Measurements from ENCODE around the gene F11R.
"Not testable (repeated sequence)": the region's sequence is repeated elsewhere in the genome, so short reads cannot be mapped to it uniquely, and the experiment has no call there.

The F11R gene

GRCh38 chr1:161039546-161039945 is 18.6 kb upstream of the F11R start:
- no peak for DNase-seq

DNA sequence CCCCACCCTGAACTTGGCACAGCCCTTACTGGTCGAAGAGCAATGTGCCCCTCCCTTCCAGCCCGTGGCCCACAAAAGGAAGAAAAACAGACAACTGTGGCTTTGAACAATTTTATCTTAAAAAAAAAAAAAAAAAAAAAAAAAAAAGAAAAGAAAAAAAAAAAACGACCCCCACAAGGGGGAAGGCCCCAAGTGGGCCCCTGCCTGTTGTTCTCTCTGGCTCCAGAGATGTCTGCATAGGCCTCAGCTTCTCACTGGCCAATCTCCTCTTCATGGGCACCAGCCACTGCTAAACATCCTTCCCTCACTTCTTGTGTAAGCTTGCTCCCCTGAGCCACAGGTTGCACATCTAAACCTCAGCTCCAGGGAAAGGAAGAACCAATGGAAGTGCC is 18.2 kb upstream of the F11R start:
- DNase-seq = no peak

DNA sequence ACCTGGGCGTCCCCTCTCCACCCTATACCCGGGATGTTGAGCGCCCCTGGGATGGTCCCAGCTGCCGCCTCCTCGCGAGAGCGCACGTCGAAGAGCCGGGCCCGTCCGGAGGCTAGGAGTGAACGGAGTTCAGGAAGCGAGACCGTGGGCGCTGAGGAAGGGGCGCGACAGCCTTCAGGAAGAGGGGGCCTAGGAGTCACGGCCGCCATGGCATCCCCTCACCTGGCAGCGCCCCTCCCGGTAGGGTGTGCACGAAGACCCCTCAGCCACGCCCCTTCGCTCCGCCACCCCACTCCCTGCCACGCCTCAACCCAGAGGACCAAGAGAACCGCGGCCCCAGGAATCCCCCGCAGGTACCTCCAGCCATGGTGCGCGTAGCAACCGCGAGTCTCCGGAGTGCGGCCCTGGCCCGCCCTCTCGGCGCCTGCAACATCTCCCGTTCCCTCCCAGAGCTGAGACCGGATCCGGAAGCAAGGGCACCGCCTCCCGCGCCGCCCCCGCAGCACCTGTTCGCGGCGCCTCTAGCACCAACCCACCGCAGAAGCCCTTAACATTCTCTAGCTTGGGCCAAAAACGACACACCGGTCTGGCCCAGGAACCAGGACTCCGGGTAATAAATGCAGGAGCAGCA is 17.7 kb upstream of the F11R start, which contains the start of gene TSTD1:
TSS of gene TSTD1 (minus strand) at position 442 of the 631 bp plus-strand sequence. CDS start at position 367, 75 bp downstream.
- DNase-seq = peak; percentile 68

- no peak for DNase-seq
Measured at GRCh38 chr1:161037661-161038522, 16.9 kb upstream of the F11R start.

GRCh38 chr1:161033751-161034150 is 12.8 kb upstream of the F11R start:
- no peak for DNase-seq

DNA sequence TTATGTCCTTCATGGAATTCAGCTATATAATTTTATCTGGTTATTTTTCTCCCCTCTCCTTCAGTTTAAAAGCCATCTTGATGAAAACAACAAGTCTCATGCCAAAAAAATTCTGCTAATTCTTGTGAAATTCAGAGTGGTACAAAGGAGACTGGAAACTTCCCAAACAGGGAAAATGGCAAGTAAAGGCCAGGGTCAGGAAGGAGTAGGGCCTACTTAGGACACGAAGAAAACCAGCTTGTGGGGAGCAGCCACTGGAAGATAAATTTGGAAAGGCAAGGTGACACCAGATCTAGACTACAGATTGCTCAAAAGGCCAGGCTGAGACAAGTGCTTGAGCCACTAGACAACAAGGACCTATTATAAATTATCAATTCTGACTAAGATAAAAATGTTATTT is 11.5 kb upstream of the F11R start:
- no peak for DNase-seq

- DNase-seq = no peak
Measured at GRCh38 chr1:161031874-161032273, 10.9 kb upstream of the F11R start.

GRCh38 chr1:161029466-161029865 is 8.5 kb upstream of the F11R start:
- DNase-seq = not testable (repeated sequence)

GRCh38 chr1:161026954-161027353 is 6.0 kb upstream of the F11R start:
- DNase-seq = not testable (repeated sequence)

- not testable (repeated sequence) for DNase-seq
Measured at GRCh38 chr1:161022432-161022831, 1.5 kb upstream of the F11R start.

- no peak for DNase-seq
Measured at GRCh38 chr1:161021970-161022353, 1.0 kb upstream of the F11R start.

DNA sequence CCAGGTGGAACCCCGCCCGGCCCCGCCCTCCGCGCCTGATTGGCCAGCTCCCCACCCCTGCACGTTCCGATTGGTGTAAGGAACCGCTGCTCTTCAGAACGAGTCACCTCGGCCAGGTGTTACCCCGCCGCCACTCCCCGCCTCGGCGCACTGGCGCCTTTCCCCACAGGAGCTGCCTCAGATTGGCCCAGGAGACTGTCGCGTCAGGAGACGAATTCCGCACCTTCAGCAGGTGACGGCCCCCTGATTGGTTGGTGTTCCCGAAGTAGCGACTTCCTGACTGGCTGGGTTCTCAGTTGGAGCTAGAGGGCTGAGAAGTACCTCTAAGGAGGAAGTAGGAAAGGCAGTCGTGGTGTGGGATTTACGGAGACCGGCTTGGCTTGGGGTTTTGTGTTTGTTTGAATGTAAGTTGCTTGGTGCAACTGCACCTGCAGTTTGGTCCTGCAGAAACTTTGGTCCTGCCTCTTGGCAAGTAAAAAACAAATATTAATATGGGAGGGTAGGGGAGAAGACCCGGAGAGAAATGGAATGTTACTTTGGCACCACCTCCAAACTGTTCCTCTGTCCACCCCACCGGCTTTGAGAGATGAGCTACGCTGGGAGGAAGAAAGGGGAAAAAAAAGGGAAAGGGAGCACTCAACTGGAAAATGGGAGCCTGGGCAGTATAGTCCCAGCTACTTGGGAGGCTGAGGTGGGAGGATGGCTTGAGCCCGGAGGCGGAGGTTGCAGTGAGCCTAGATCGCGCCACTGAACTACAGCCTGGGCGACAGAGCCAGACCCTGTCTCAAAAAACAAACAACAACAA is 415 bp upstream of the F11R start:
- peak; percentile 69 for DNase-seq

- no peak for DNase-seq
Measured at GRCh38 chr1:161019751-161020495, 1.0 kb downstream of the F11R start.

GRCh38 chr1:161019111-161019660 is 1.8 kb downstream of the F11R start:
- DNase-seq = not testable (repeated sequence)

- DNase-seq = no peak
Measured at GRCh38 chr1:161018631-161018930, 2.4 kb downstream of the F11R start.

DNA sequence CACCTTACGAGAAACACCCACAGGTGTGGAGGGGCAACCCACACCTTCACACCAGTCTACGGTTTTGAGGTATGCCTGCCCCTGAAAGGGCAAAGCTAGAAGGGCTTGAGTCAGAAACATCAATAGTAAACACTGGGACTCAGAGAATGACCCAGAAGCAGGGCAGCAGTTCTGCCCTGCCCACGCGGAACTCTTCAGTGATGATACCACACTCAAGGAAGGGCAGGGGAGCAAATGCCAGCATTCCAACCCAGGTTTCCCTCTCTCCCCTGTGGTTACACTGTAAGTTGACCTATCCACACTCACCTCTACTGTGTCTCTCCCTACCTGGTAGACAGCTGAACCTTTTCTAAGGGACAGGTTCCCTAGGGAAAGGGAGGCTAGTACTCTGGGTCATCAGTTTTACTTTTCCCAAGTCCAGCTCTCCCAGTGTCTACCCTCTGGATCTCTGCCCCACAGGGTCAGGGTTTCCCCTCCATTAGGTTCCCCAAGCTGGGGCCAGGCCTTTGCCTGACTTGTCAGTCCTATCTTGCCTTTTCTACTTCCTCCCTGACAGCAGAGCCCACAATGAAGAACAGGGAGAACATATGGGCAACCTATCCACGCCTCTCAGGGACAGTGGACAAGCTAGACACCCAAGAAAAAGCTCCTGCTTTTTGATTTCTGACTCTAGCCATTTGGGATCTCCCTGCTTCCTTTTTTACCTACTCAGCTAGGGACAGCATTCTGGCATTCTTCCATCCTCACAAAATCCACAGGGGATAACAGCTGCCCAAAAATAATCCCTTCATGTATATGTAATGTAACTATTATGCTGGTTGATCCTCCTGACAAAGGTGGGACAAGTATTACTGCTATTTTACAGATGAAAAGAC is 3.0 kb downstream of the F11R start:
- DNase-seq = no peak

GRCh38 chr1:161017181-161017580 is 3.8 kb downstream of the F11R start:
- DNase-seq = not testable (repeated sequence)

DNA sequence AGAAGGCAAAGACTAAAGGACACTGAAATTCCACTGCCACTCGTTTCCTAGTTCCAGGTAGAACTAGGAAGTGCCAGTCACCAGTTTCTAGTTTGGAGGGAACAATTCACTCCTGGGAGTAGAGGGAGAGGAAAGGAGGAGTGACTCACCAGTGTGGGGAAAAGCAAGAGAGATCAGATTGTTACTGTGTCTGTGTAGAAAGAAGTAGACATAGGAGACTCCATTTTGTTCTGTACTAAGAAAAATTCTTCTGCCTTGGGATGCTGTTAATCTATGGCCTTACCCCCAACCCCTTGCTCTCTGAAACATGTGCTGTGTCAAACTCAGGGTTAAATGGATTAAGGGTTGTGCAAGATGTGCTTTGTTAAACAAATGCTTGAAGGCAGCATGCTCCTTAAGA is 4.3 kb downstream of the F11R start:
- not testable (repeated sequence) for DNase-seq

DNA sequence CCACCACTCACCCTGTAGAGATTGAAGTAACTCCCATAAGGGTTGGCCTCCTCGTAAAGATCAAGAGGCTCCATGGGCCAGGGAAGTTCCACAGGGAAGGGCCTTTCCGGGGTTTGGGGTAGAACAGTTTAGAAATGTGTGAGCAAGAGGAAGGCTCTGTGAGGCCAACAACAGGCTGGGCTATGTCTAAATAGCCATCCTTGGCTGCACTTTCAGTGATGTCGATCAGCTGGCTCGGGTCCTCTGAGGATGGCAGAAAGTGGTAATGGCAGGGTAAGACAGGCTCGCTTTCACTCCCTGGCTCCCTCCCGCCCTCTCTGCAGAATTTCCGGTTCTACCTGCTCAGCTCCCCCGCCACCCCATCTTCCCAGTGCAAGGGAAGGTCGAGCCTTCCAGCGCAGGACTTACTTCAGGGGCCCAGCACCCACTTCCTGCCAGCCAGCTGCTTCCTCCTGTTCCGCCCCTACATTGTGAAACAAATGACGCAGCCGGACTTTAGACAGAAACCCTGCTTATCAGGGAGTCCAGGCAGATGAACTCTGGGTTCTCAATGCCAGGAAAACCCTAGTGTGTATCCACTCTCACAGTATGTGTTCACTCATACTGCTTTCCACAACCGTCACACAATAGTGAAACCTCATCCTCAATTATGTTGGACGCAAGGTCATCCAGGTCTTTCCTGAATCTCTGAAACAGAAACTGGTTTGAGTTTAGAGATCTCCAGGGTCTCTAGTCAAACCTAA is 7.3 kb downstream of the F11R start:
- DNase-seq = peak; percentile 52

DNA sequence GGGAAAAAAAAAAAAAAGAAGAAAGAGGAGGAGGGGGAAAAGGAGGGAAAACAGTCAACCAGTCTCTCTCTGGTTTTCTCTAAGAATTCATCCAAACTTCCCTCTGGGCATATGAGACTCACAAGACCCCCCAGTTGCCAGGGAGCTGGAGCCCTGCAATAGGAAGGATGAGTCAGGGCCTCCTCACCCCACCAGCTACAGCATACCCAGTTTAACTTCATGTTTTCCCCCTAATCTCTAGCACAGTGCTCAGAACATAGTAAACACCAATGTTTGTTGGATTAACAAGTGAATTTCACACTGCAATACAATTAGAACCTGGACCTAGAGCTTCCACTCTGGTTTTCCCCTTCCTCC is 7.8 kb downstream of the F11R start:
- no peak for DNase-seq

GRCh38 chr1:161012420-161012819 is 8.5 kb downstream of the F11R start:
- no peak for DNase-seq

All from right forelimb (tissue), 1 donor.